ENCODE results near the gene ZNF816.
"Not testable (repeated sequence)": the region's sequence is repeated elsewhere in the genome, so short reads cannot be mapped to it uniquely, and the experiment has no call there.

The ZNF816 gene

DNA sequence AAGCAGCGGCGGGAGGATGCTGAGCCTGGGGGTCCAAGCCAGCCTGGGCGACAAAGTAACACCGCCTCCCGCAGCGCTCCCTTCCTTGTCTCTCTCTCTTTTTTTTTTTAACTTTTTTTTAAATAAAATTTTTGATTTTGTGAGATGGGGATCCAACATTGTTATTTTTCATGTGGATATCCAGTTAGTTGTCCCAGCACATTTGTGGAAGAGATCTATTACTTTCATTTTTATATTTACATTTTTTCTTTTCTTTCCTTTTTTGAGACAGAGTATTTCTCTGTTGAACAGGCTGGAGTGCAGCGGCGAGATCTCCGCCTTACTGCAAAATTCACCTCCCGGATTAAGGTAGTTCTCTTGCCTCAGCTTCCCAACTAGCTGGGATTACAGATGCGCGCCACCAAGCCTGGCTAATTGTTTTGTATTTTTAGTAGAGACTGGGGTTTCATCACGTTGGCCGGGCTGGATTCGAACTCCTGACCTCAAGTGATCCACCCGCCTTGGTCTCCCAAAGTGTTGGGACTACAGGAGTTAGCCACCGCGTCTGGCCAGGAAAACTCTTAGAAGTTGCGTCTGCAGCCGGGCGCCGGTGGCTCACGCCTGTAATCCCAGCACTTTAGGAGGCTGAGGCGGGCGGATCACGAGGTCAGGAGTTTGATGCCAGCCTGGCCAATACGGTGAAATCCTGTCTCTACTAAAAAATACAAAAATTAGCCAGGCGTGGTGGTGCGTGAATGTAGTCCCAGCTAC is 19.4 kb downstream of the ZNF816 start:
- no peak overlapping the region for H4K8ac ChIP-seq (ENCODE audit: low read length)
- no peak overlapping the region for H3K23ac ChIP-seq (ENCODE audit: low read length in 2 of 2)
- H2BK120ac ChIP-seq (ENCODE audit: low read depth, low read length): no peak overlapping the region
- peak overlapping the region in 1 of 2 experiments; percentile 37 for H3K18ac ChIP-seq (ENCODE audit: low read depth in 1 of 2, low read length in 2 of 2)
- no peaks in the 10 kb centered on the region for H3K36me3 ChIP-seq (ENCODE audit: control insufficient read depth in 1 of 2, insufficient read depth in 2 of 2, low read depth in 1 of 2, low read length in 2 of 2)
- H3K27me3 ChIP-seq (ENCODE audit: control insufficient read depth in 1 of 2, insufficient read depth in 1 of 2, low read length in 2 of 2): no peaks in the 10 kb centered on the region
- H3K4me3 ChIP-seq (ENCODE audit: insufficient read depth in 1 of 2, low read depth in 1 of 2, low read length in 2 of 2): peak overlapping the region; percentile 41 to 97
- peak overlapping the region; percentile 69 for H2BK15ac ChIP-seq (ENCODE audit: low read depth, poor library complexity, severe bottlenecking)
- H3K4me1 ChIP-seq (ENCODE audit: control insufficient read depth, insufficient read depth, low read depth, low read length): peaks cover 3% of the 10 kb centered on the region
- peak overlapping the region; percentile 77 for H3K27ac ChIP-seq (ENCODE audit: low read length, poor library complexity, severe bottlenecking)
- H2AK5ac ChIP-seq (ENCODE audit: low read length, severe bottlenecking): no peak overlapping the region
- H3K79me1 ChIP-seq (replicated peaks; ENCODE audit: low read length, poor library complexity, severe bottlenecking): peaks cover 8% of the 10 kb centered on the region
- H3K9me3 ChIP-seq (ENCODE audit: control insufficient read depth, low read length): peaks cover 15% of the 10 kb centered on the region
- no peak overlapping the region for H3K4ac ChIP-seq (ENCODE audit: low read depth in 1 of 2, low read length in 2 of 2)
- DNase-seq: no peak
- WGBS: 90% methylated on average over 23 of the region's 29 CpGs
- peak overlapping the region; percentile 72 for H3K9ac ChIP-seq (ENCODE audit: low read length)
- peak overlapping the region; percentile 90 for H3K4me2 ChIP-seq (ENCODE audit: low read length, poor library complexity, severe bottlenecking)
- H3K14ac ChIP-seq (ENCODE audit: low read length in 2 of 2): no peak overlapping the region
- H2BK5ac ChIP-seq (ENCODE audit: low read depth, low read length, poor library complexity, severe bottlenecking): no peak overlapping the region
- H2BK12ac ChIP-seq (ENCODE audit: low read length in 2 of 2): no peak overlapping the region
- H2AFZ ChIP-seq (ENCODE audit: low read depth, low read length): peak overlapping the region; percentile 77
- no peak overlapping the region for H4K91ac ChIP-seq (ENCODE audit: low read length)

DNA sequence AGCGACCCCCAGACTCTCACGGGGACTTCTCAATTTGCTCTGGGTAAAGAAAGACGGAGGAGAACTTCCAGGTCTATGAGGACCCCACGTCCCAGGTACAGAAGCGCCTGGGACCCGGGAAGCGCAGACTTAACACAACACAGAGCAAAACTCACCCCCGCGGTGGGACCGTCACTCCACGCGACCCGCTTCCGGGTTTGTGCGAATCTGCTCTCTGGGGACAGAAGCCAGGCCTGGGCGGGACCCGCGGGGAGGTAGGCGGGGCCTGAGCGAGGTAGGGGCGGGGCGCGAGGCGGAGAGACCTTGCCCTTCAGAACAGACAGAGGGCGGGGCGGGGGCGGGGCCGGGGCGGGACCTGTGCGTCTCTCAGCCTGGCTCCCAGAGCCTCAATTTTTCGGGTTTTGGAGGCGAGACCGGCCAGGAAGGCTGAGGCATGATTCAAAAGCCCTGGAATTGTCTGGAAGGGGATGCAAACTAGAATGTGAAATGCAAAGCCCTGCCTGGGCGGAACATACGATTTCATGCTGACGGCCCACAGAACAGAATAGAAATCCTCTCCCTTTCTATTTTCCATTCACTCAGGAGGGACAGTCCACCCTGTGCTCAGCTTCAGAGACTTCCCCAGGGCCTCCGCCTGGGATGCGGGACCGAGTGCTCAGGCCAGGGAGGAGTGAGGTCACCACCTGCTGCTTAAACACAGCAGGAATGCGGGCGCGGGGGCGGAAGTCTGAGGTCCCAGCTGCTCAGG is 20.1 kb downstream of the ZNF816 start:
- no peak overlapping the region for H2AK5ac ChIP-seq (ENCODE audit: low read length, severe bottlenecking)
- peaks cover 10% of the 10 kb centered on the region for H3K9me3 ChIP-seq (ENCODE audit: control insufficient read depth, low read length)
- peak overlapping the region; percentile 69 to 97 for H3K4me3 ChIP-seq (ENCODE audit: insufficient read depth in 1 of 2, low read depth in 1 of 2, low read length in 2 of 2)
- H2BK5ac ChIP-seq (ENCODE audit: low read depth, low read length, poor library complexity, severe bottlenecking): no peak overlapping the region
- WGBS: 1% methylated on average over 39 of the region's 43 CpGs
- H3K27ac ChIP-seq (ENCODE audit: low read length, poor library complexity, severe bottlenecking): peak overlapping the region; percentile 79
- H3K4me1 ChIP-seq (ENCODE audit: control insufficient read depth, insufficient read depth, low read depth, low read length): peaks cover 3% of the 10 kb centered on the region
- peaks cover 0 to 3% of the 10 kb centered on the region in 2 experiments for H3K36me3 ChIP-seq (ENCODE audit: control insufficient read depth in 1 of 2, insufficient read depth in 2 of 2, low read depth in 1 of 2, low read length in 2 of 2)
- peak overlapping the region in 1 of 2 experiments; percentile 45 for H3K4ac ChIP-seq (ENCODE audit: low read depth in 1 of 2, low read length in 2 of 2)
- peak; percentile 86 for DNase-seq
- peak overlapping the region; percentile 69 for H2BK15ac ChIP-seq (ENCODE audit: low read depth, poor library complexity, severe bottlenecking)
- H4K8ac ChIP-seq (ENCODE audit: low read length): no peak overlapping the region
- H2AFZ ChIP-seq (ENCODE audit: low read depth, low read length): peak overlapping the region; percentile 77
- no peaks in the 10 kb centered on the region for H3K27me3 ChIP-seq (ENCODE audit: control insufficient read depth in 1 of 2, insufficient read depth in 1 of 2, low read length in 2 of 2)
- H3K14ac ChIP-seq (ENCODE audit: low read length in 2 of 2): peak overlapping the region in 1 of 2 experiments; percentile 36
- no peak overlapping the region for H4K91ac ChIP-seq (ENCODE audit: low read length)
- no peak overlapping the region for H3K23ac ChIP-seq (ENCODE audit: low read length in 2 of 2)
- peaks cover 11% of the 10 kb centered on the region for H3K79me1 ChIP-seq (replicated peaks; ENCODE audit: low read length, poor library complexity, severe bottlenecking)
- no peak overlapping the region for H2BK12ac ChIP-seq (ENCODE audit: low read length in 2 of 2)
- H2BK120ac ChIP-seq (ENCODE audit: low read depth, low read length): peak overlapping the region; percentile 34
- peak overlapping the region; percentile 92 for H3K4me2 ChIP-seq (ENCODE audit: low read length, poor library complexity, severe bottlenecking)
- peak overlapping the region in 1 of 2 experiments; percentile 86 for H3K18ac ChIP-seq (ENCODE audit: low read depth in 1 of 2, low read length in 2 of 2)
- H3K9ac ChIP-seq (ENCODE audit: low read length): peak overlapping the region; percentile 96

DNA sequence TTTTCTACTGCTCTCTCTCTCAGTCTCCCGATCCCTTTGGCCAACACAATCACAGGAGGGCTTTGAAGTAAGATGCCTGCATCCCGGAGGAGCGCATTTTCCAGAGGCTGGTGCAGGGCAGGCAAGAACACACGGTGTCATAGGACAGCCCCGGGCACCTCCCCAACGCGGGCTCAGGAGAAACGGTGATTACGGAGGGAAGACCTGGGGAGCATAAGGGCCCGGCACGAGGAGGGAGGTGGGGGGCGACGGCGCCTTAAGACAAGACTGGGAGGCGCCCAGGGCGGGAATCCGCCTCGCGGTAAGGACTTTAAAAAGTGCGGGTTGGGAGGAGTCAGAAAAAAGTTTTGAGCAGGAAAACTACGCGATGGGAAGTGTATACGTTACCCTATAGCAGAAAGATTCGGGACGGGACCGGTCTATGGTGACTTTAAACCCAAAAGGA is 20.7 kb downstream of the ZNF816 start:
- peaks cover 16% of the 10 kb centered on the region for H3K79me1 ChIP-seq (replicated peaks; ENCODE audit: low read length, poor library complexity, severe bottlenecking)
- DNase-seq: peak; percentile 50
- H3K4me1 ChIP-seq (ENCODE audit: control insufficient read depth, insufficient read depth, low read depth, low read length): peaks cover 3% of the 10 kb centered on the region
- peak overlapping the region; percentile 43 to 86 for H3K18ac ChIP-seq (ENCODE audit: low read depth in 1 of 2, low read length in 2 of 2)
- WGBS: under 1% methylated on average over 26 of the region's 26 CpGs
- peak overlapping the region; percentile 69 to 97 for H3K4me3 ChIP-seq (ENCODE audit: insufficient read depth in 1 of 2, low read depth in 1 of 2, low read length in 2 of 2)
- H2BK5ac ChIP-seq (ENCODE audit: low read depth, low read length, poor library complexity, severe bottlenecking): no peak overlapping the region
- no peaks in the 10 kb centered on the region for H3K27me3 ChIP-seq (ENCODE audit: control insufficient read depth in 1 of 2, insufficient read depth in 1 of 2, low read length in 2 of 2)
- H2BK15ac ChIP-seq (ENCODE audit: low read depth, poor library complexity, severe bottlenecking): no peak overlapping the region
- H3K4me2 ChIP-seq (ENCODE audit: low read length, poor library complexity, severe bottlenecking): peak overlapping the region; percentile 92
- H2AFZ ChIP-seq (ENCODE audit: low read depth, low read length): peak overlapping the region; percentile 66
- no peak overlapping the region for H4K8ac ChIP-seq (ENCODE audit: low read length)
- peak overlapping the region in 1 of 2 experiments; percentile 45 for H3K4ac ChIP-seq (ENCODE audit: low read depth in 1 of 2, low read length in 2 of 2)
- H2AK5ac ChIP-seq (ENCODE audit: low read length, severe bottlenecking): no peak overlapping the region
- H2BK12ac ChIP-seq (ENCODE audit: low read length in 2 of 2): no peak overlapping the region
- H2BK120ac ChIP-seq (ENCODE audit: low read depth, low read length): peak overlapping the region; percentile 34
- H4K91ac ChIP-seq (ENCODE audit: low read length): no peak overlapping the region
- peak overlapping the region in 1 of 2 experiments; percentile 36 for H3K14ac ChIP-seq (ENCODE audit: low read length in 2 of 2)
- H3K23ac ChIP-seq (ENCODE audit: low read length in 2 of 2): no peak overlapping the region
- H3K36me3 ChIP-seq (ENCODE audit: control insufficient read depth in 1 of 2, insufficient read depth in 2 of 2, low read depth in 1 of 2, low read length in 2 of 2): peaks cover 0 to 8% of the 10 kb centered on the region in 2 experiments
- peak overlapping the region; percentile 79 for H3K27ac ChIP-seq (ENCODE audit: low read length, poor library complexity, severe bottlenecking)
- H3K9ac ChIP-seq (ENCODE audit: low read length): peak overlapping the region; percentile 96
- peaks cover 6% of the 10 kb centered on the region for H3K9me3 ChIP-seq (ENCODE audit: control insufficient read depth, low read length)

DNA sequence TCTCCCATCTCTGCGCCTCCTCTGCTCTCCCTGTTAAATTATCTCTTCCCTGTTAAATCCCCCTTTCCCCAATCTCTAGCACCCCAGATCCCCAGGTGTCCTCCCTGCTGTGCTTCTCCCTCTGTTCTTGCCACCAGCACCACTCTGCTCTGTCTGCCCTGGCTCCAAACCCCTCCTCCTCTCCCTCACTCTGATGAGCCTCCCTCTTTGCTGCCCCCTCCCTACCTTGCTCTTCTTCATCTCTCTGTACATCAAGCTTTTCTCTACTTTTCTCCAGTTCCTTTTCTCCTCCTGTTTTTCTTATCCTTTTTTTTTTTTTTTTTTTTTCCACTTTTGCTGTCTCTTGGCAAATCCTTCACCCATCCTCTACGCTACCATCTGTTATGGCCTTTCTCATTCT is 21.2 kb downstream of the ZNF816 start:
- H3K4me3 ChIP-seq (ENCODE audit: insufficient read depth in 1 of 2, low read depth in 1 of 2, low read length in 2 of 2): peak overlapping the region in 1 of 2 experiments; percentile 97
- H3K4me1 ChIP-seq (ENCODE audit: control insufficient read depth, insufficient read depth, low read depth, low read length); H3K9me3 ChIP-seq (ENCODE audit: control insufficient read depth, low read length); H3K27me3 ChIP-seq (ENCODE audit: control insufficient read depth in 1 of 2, insufficient read depth in 1 of 2, low read length in 2 of 2); H2BK120ac ChIP-seq (ENCODE audit: low read depth, low read length); H2BK5ac ChIP-seq (ENCODE audit: low read depth, low read length, poor library complexity, severe bottlenecking); H2AK5ac ChIP-seq (ENCODE audit: low read length, severe bottlenecking); H4K91ac ChIP-seq (ENCODE audit: low read length); H3K23ac ChIP-seq (ENCODE audit: low read length in 2 of 2); H3K14ac ChIP-seq (ENCODE audit: low read length in 2 of 2); H2BK15ac ChIP-seq (ENCODE audit: low read depth, poor library complexity, severe bottlenecking); H4K8ac ChIP-seq (ENCODE audit: low read length); H3K18ac ChIP-seq (ENCODE audit: low read depth in 1 of 2, low read length in 2 of 2); H3K4ac ChIP-seq (ENCODE audit: low read depth in 1 of 2, low read length in 2 of 2); H2BK12ac ChIP-seq (ENCODE audit: low read length in 2 of 2); DNase-seq; H3K27ac ChIP-seq (ENCODE audit: low read length, poor library complexity, severe bottlenecking): not testable (repeated sequence)
- peak overlapping the region; percentile 66 for H2AFZ ChIP-seq (ENCODE audit: low read depth, low read length)
- peaks cover 0 to 10% of the 10 kb centered on the region in 2 experiments for H3K36me3 ChIP-seq (ENCODE audit: control insufficient read depth in 1 of 2, insufficient read depth in 2 of 2, low read depth in 1 of 2, low read length in 2 of 2)
- H3K9ac ChIP-seq (ENCODE audit: low read length): peak overlapping the region; percentile 96
- H3K4me2 ChIP-seq (ENCODE audit: low read length, poor library complexity, severe bottlenecking): peak overlapping the region; percentile 92
- H3K79me1 ChIP-seq (replicated peaks; ENCODE audit: low read length, poor library complexity, severe bottlenecking): peaks cover 16% of the 10 kb centered on the region
- WGBS: 43% methylated on average over 2 of the region's 2 CpGs

All from mesenchymal stem cell (in vitro differentiated cells and primary cell).